ENCODE data around the gene NCMAP. TPM values are rescaled to one million over a fixed set of nuclear protein-coding genes. Genes with fewer than 3 reads are reported as not detected.
"Not testable (repeated sequence)": the region's sequence is repeated elsewhere in the genome, so short reads cannot be mapped to it uniquely, and the experiment has no call there.

Gene NCMAP
- total RNA-seq, 2 donors from 2014 or later, result not detected

DNA sequence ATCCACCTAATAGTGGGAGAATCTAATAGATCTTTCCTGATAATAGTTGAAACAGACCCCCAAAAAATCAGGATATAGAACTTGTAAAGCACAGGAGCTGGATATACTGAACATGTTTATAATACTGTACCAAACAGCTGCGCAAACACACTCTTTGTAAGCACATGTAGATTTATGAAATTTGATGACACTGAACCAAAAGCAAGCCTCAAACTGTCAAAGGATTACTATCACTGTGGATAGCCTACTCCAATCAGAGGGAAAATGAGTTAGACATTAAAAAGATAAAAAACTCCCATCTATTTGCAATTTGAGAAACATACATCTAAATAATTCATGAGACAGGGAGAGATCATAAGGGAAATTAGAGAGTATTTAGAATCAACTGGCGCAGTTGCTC is 27.1 kb upstream of the NCMAP start:
- ATAC-seq (no peak), DNase-seq (no peak)
- H3K36me3 Mint-ChIP-seq (ENCODE audit: low read depth), result peaks cover 3% of the 10 kb centered on the region

GRCh38 chr1:24529292-24529691 is 26.6 kb upstream of the NCMAP start:
- peak overlapping the region; percentile 89 for H3K27ac Mint-ChIP-seq
- not testable (repeated sequence) for H3K27me3 Mint-ChIP-seq; ATAC-seq; DNase-seq; H3K36me3 Mint-ChIP-seq (ENCODE audit: low read depth); H3K9me3 ChIP-seq (ENCODE audit: control insufficient read depth, low read length, poor library complexity, severe bottlenecking); H3K4me3 Mint-ChIP-seq
- peaks cover 45% of the 10 kb centered on the region for H3K4me1 Mint-ChIP-seq

More for the DNA sequence above, 27.1 kb upstream of the NCMAP start:
- no peak overlapping the region for H3K4me3 Mint-ChIP-seq
- no peaks in the 10 kb centered on the region for H3K27me3 Mint-ChIP-seq
- peaks cover 41% of the 10 kb centered on the region for H3K4me1 Mint-ChIP-seq
- no peaks in the 10 kb centered on the region for H3K9me3 ChIP-seq (ENCODE audit: control insufficient read depth, low read length, poor library complexity, severe bottlenecking)
- peak overlapping the region; percentile 89 for H3K27ac Mint-ChIP-seq

GRCh38 chr1:24535021-24535424 is 20.9 kb upstream of the NCMAP start:
- peak overlapping the region; percentile 82 for H3K4me3 Mint-ChIP-seq
- H3K27me3 Mint-ChIP-seq, result no peaks in the 10 kb centered on the region
- H3K27ac Mint-ChIP-seq, result peak overlapping the region; percentile 98
- H3K36me3 Mint-ChIP-seq (ENCODE audit: low read depth), result peaks cover 2% of the 10 kb centered on the region
- peaks cover 35% of the 10 kb centered on the region for H3K4me1 Mint-ChIP-seq
- DNase-seq (peak; percentile 54 to 68 (median 61)), ATAC-seq (peak; percentile 73)
- no peaks in the 10 kb centered on the region for H3K9me3 ChIP-seq (ENCODE audit: control insufficient read depth, low read length, poor library complexity, severe bottlenecking)

DNA sequence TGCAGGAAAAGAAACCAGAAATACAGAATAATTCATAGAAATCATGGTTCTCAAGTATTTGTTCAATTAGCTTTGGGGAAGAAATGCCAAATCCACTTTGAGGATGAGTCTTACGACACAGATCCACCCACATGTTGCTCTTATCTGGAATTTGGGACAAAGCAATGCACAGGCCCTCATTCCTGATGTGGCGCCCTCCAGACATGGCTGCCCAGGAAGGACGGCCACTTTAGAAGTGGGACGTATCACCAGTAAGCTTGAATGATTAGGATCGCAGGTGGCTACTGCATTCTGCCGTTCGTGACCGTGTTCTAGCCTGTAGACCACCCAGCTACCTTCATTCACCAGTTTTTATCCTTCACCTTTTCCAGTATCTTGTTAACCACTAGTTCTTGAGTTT is 20.1 kb upstream of the NCMAP start:
- no peak for ATAC-seq
- H3K4me3 Mint-ChIP-seq, result peak overlapping the region; percentile 86
- H3K36me3 Mint-ChIP-seq (ENCODE audit: low read depth), result peaks cover 2% of the 10 kb centered on the region
- H3K27ac Mint-ChIP-seq, result peak overlapping the region; percentile 98
- no peak for DNase-seq
- no peaks in the 10 kb centered on the region for H3K27me3 Mint-ChIP-seq
- H3K9me3 ChIP-seq (ENCODE audit: control insufficient read depth, low read length, poor library complexity, severe bottlenecking), result no peaks in the 10 kb centered on the region
- peaks cover 39% of the 10 kb centered on the region for H3K4me1 Mint-ChIP-seq

- Mint-ChIP-seq H3K4me1 (peaks cover 41% of the 10 kb centered on the region), H3K4me3 (peak overlapping the region; percentile 86), H3K27ac (peak overlapping the region; percentile 98), H3K36me3 (ENCODE audit: low read depth) (peaks cover 2% of the 10 kb centered on the region), H3K27me3 (no peaks in the 10 kb centered on the region)
- DNase-seq (peak; percentile 45 to 64 (median 56)), ATAC-seq (peak; percentile 80)
- no peaks in the 10 kb centered on the region for H3K9me3 ChIP-seq (ENCODE audit: control insufficient read depth, low read length, poor library complexity, severe bottlenecking)
These were observed 19.5 kb upstream of the NCMAP start for GRCh38 chr1:24536391-24536840.

GRCh38 chr1:24540051-24540905 is 15.6 kb upstream of the NCMAP start:
- no peaks in the 10 kb centered on the region for H3K9me3 ChIP-seq (ENCODE audit: control insufficient read depth, low read length, poor library complexity, severe bottlenecking)
- H3K27ac Mint-ChIP-seq, result peak overlapping the region; percentile 98
- DNase-seq, result no peak
- H3K4me1 Mint-ChIP-seq, result peaks cover 41% of the 10 kb centered on the region
- H3K36me3 Mint-ChIP-seq (ENCODE audit: low read depth), result peaks cover 2% of the 10 kb centered on the region
- peak overlapping the region; percentile 45 for H3K4me3 Mint-ChIP-seq
- H3K27me3 Mint-ChIP-seq, result no peaks in the 10 kb centered on the region
- ATAC-seq, result no peak

GRCh38 chr1:24540906-24541710 is 14.8 kb upstream of the NCMAP start:
- Mint-ChIP-seq H3K27me3 (no peaks in the 10 kb centered on the region), H3K36me3 (ENCODE audit: low read depth) (peaks cover 2% of the 10 kb centered on the region)
- ATAC-seq, result no peak

GRCh38 chr1:24541711-24542346 is 14.1 kb upstream of the NCMAP start:
- peaks cover 37% of the 10 kb centered on the region for H3K4me1 Mint-ChIP-seq
- no peaks in the 10 kb centered on the region for H3K9me3 ChIP-seq (ENCODE audit: control insufficient read depth, low read length, poor library complexity, severe bottlenecking)
- H3K36me3 Mint-ChIP-seq (ENCODE audit: low read depth), result no peaks in the 10 kb centered on the region
- no peak overlapping the region for H3K4me3 Mint-ChIP-seq
- no peaks in the 10 kb centered on the region for H3K27me3 Mint-ChIP-seq
- H3K27ac Mint-ChIP-seq, result peak overlapping the region; percentile 98
- ATAC-seq, result no peak
- no peak for DNase-seq

More at GRCh38 chr1:24540906-24541710, 14.8 kb upstream of the NCMAP start:
- peak overlapping the region; percentile 45 for H3K4me3 Mint-ChIP-seq
- H3K9me3 ChIP-seq (ENCODE audit: control insufficient read depth, low read length, poor library complexity, severe bottlenecking), result no peaks in the 10 kb centered on the region
- H3K4me1 Mint-ChIP-seq, result peaks cover 44% of the 10 kb centered on the region
- no peak for DNase-seq
- peak overlapping the region; percentile 98 for H3K27ac Mint-ChIP-seq

- Mint-ChIP-seq H3K4me1 (peaks cover 39% of the 10 kb centered on the region), H3K27ac (peak overlapping the region; percentile 57)
These were observed 11.6 kb upstream of the NCMAP start for GRCh38 chr1:24544239-24544638.

GRCh38 chr1:24545662-24546061 is 10.2 kb upstream of the NCMAP start:
- Mint-ChIP-seq H3K4me3 (no peak overlapping the region), H3K27ac (peak overlapping the region; percentile 57), H3K36me3 (ENCODE audit: low read depth) (no peaks in the 10 kb centered on the region), H3K27me3 (no peaks in the 10 kb centered on the region), H3K4me1 (peaks cover 29% of the 10 kb centered on the region)
- no peak for DNase-seq
- no peak for ATAC-seq
- H3K9me3 ChIP-seq (ENCODE audit: control insufficient read depth, low read length, poor library complexity, severe bottlenecking), result no peaks in the 10 kb centered on the region

More at GRCh38 chr1:24544239-24544638, 11.6 kb upstream of the NCMAP start:
- DNase-seq (no peak), ATAC-seq (no peak)
- H3K9me3 ChIP-seq (ENCODE audit: control insufficient read depth, low read length, poor library complexity, severe bottlenecking), result no peaks in the 10 kb centered on the region
- H3K4me3 Mint-ChIP-seq, result no peak overlapping the region
- H3K27me3 Mint-ChIP-seq, result no peaks in the 10 kb centered on the region
- no peaks in the 10 kb centered on the region for H3K36me3 Mint-ChIP-seq (ENCODE audit: low read depth)

DNA sequence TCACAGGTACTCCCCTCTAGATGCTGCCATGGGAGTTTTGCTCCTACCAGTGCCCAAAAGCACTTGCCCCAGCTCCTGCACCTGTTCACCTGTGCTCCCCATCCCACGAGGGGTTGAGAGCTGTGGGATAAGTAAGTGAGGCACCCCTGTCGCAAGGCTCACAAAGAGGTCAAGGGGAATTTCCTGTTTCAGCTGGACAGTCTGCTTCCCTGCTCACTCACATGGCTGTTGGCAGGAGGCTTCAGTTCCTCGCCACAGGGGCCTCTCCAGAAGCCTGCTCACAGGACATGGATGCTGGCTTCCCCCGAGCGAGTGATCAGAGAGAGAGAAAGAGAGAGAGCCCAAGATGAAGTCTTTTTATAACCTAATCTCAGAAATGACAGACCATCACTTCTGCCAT is 8.7 kb upstream of the NCMAP start:
- Mint-ChIP-seq H3K27me3 (no peaks in the 10 kb centered on the region), H3K4me1 (peaks cover 22% of the 10 kb centered on the region), H3K4me3 (no peak overlapping the region), H3K36me3 (ENCODE audit: low read depth) (no peaks in the 10 kb centered on the region), H3K27ac (no peak overlapping the region)
- DNase-seq (no peak), ATAC-seq (no peak)
- no peaks in the 10 kb centered on the region for H3K9me3 ChIP-seq (ENCODE audit: control insufficient read depth, low read length, poor library complexity, severe bottlenecking)

- no peak for DNase-seq
- Mint-ChIP-seq H3K4me3 (no peak overlapping the region), H3K36me3 (ENCODE audit: low read depth) (no peaks in the 10 kb centered on the region), H3K4me1 (peaks cover 21% of the 10 kb centered on the region), H3K27me3 (no peaks in the 10 kb centered on the region), H3K27ac (no peak overlapping the region)
- no peak for ATAC-seq
- H3K9me3 ChIP-seq (ENCODE audit: control insufficient read depth, low read length, poor library complexity, severe bottlenecking), result no peaks in the 10 kb centered on the region
These were observed 7.8 kb upstream of the NCMAP start for GRCh38 chr1:24548070-24548469.

DNA sequence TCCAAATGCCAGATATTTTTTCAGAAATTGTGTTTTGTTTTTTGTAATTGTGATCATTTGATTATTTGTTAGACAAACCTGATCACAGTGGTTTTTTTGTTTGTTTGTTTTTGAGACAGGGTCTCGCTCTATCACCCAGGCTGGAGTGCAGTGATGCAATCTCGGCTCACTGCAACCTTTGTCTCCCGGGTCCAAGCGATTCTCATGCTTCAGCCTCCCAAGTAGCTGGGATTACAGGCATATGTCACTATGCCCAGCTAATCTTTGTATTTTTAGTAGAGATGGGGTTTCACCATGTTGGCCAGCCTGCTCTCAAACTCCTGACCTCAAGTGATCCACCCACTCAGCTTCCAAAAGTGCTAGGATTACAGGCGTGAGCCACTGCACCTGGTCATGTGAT is 6.7 kb upstream of the NCMAP start:
- not testable (repeated sequence) for H3K36me3 Mint-ChIP-seq (ENCODE audit: low read depth); H3K27ac Mint-ChIP-seq; H3K9me3 ChIP-seq (ENCODE audit: control insufficient read depth, low read length, poor library complexity, severe bottlenecking); ATAC-seq; DNase-seq; H3K27me3 Mint-ChIP-seq; H3K4me3 Mint-ChIP-seq
- peaks cover 21% of the 10 kb centered on the region for H3K4me1 Mint-ChIP-seq
